ENCODE measurements around the gene PAOX.

PAOX gene

DNA sequence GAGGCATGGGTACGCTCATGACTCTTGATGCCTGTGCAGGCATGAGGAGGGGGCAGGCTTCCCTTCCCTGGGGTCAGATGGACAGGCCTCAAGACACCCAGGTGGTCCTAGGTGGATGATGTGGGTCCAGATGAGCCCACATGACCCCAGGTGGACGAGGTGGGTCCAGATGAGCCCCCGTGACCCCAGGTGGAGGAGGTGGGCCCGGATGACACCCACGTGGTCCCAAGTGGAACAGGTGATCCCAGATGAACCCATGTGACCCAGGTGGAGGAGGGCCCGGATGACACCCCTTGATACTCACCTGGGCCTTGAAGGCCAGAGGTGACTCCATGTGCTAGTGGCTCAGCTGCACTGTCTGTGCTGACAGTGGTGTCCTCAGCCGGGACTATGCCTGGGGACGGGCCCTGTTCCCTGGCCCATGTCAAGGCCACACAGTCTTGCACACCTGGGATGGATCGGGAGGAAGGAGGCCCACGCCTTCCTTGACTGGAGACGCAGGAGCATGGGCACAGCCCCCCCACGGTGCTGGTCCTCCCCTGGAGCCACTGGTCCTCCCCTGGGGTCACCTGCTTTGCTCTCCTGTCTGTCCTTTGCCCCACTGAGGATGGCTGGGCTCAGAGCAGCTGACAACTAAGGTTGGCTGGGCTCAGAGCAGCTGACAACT is 28.6 kb upstream of the PAOX start:
- no peak for DNase-seq

DNA sequence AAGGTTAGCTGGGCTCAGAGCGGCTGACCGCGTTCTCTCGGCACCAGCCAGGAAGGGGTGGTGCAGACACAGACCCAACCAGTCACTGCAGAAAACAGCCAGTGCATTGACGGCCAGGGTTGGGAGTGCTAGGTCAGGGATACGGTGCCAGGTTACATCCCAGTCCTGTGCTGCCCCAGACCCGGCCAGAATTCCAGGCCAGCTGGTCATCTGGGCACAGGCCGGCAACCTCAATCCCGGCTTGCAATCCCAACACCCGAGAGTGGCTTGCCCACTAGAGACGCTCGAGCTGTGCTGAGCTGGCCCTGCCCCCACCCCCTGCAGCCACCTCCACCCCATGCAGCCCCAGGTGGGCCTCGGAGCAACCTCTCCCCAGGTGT is 28.1 kb upstream of the PAOX start:
- DNase-seq, result no peak

DNA sequence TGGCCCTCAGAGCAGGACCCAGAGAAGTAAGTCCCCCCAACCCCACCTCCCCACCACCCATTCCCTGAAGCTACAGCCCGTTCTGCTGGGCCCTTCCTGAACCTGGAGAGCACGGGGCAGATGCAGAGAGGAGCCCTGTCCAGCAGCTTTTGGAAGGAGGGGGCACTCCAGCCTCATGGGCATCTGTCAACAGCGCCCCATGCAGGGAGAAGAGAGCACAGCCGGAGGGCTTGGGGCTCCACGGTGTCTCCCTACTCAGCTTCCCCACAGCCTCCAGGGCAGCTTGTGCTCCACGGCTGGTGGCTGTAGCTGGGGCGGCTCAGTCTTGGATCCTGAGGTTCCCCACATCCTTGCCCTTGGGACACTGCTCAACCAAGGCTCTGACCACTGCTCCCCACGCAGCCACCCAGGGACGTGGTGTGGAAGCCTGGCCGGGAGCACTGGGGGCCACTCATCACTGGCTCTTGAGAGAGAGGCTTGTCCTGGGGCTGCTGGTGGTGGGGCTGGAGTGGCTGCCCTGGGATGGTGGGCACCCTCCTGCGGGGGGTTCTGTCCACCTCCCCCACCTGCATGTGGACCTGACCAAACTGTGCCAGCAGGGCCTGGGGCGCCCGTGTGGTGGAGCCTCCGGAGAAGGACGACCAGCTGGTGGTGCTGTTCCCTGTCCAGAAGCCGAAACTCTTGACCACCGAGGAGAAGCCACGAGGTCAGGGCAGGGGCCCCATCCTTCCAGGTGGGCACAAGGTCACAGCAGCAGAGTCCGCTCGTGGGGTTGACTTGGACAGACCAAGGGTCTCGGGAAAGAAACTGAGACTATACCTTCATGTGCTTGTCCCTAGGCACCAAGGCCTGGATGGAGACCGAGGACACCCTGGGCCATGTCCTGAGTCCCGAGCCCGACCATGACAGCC is 27.4 kb upstream of the PAOX start:
- no peak for DNase-seq

DNA sequence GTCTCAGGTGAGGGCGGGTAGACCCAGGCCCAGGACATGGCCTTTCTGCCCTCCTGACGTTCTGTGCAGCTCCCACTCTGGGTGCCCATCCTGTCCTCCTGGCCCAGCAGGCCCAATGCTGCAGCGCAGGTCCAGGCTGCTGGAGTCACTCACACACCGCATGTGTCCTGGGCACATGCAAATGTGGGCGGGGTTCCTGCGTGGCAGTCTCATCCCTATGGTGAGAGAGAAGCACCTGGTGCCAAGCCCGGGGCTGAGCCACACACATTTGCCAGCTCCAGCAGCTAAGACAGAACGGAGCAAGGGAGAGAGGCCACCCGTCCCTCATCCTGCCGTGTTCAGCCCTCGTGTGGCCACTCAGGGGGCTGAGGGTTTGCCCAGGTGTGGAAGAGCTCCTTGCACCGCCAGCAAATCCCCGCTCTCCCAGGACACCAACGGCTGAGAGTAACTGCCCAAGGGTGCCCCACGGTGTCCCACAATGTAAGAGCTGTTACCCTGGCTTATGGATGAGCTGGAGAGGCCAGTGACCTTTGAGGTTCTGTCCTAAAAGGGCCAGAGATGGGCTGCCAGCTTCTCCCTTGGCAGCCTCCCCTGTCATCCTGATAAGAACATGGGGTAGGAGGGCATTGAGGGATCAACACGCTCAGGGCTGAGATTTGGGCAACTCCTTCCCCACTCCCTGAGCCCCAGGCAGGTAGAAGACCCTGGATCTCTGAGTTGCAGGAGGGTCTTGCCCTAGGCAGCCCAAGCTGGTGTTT is 25.7 kb upstream of the PAOX start:
- DNase-seq, result no peak

DNA sequence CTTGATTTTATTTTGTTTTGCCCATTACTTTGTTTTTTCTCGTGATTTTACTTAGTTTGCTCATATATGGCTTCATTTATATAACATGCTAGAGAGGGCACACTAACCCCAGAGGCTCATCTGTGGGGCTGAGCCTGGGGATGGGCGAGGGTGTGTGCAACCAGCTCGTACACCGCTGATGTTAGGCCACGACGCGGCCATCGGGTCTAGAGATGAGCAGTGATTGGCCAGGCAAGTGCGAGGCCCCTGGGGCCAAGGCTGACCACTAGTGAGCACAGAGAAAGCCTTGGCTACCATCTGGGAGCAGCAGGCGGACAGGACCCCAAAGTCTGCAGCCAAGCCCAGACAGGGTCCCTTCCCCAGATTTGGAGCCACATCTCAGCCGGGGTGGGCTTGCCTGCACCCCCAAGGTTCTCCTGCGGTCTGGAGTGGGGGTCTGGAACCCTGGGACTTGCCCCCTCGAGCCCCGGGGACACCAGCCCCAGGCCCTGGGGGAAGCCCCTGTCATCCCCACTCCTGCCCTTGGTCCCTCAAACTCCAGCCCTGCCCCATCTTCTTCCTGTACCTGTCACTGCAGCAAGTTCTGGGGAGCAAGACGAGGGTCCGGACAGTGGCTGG is 25.0 kb upstream of the PAOX start:
- no peak for DNase-seq

DNA sequence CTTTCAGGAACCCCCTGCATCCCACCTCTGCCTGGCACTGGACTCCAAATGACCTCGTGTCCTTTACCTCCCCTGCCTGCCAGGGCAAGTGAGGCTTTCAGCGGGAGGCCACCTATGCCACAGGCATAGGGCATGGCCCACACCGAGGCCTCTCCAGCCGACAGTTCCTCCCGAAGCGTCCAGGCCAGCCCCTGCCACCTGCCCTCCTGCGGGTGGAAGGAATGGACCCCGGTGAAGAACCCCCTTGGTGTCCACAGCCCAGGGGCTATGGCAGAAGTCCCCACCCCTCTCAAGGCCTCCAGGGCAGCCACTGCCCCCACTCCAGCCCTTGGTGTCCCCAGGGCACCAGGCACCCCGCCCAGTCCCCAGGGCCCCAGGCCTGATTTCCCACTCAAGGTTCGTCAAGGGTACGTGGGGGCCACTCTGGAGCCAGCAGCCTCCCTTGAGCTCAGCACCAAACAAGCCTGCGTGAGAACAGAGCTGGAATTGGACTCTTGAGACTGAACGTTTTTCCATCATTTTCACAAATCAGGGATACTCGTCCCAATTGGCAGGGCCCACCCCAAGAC is 24.3 kb upstream of the PAOX start:
- no peak for DNase-seq

DNA sequence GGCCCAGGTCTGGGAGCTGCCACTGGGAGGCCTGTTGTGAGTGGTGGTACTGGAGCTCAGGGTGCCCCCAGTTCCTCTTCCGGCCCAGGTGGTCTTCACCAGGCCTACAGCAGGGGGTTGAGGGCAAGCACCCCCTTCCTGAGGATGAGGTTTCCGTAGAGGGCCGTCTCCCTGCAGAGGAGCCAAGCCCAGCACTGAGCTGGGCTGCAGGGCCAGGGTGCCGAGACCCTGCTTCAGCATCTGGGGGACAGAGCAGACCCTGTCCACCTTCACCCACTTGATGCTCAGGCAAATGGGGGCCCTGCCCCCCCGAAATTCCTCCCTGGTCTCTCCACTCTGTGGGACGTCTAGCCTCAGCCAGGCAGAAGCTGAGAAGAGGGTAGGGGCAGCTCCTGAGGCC is 23.8 kb upstream of the PAOX start:
- DNase-seq, result no peak

DNA sequence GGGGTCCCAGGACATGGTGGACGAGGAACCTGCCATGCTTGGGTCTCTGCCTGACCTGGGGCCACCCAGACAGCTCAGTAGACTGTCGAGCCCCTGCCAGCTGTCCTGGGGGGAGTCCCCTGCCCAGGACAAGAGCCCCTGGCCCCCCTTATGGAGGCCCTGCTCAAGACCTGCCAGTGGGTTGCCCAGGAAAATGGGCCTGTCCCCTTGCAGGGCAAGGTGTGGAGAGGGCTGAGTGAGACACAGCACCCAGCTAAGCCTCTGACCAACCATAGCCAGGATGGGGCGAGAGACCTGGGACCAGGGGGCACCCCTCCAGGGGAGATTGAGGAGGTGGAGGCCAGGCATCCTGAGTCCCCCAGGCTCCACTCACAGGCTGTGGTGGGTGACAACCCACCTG is 23.1 kb upstream of the PAOX start:
- DNase-seq, result peak in 1 of 6 experiments; percentile 7

DNA sequence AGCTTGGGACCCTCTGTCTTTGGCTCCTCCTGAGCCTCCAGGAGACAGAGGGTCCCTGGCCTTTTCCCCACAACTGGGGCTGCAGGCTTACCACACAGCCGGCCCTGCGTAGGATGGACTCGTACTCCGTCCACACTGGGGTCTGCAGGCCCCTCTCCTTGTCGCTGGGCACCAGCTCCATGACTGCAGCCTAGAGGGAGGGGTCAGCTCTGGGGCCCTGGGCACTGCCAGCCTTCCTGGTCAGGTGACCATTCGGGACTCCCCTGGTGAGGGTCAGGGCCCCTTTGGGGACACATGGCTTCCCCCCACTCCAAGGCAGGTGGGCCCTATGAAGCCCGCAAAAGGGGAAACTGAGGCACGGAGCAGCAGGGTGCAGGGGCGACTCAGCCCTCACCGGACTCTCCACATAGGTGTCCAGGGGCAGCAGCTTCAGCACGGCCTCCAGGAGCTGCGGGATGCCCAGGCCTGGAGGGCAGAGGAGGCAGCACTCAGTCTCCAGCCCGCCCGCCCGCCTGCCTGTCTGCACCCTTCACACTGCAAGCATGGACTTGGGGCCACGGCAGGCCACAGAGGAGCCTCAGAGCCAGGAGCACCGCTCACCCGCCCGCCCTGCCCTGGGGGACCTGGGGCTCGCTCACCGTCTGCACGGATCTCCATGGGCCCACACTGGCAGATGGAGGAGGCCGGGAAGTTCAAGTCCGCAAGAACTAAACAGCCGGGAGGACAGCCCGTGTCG is 22.3 kb upstream of the PAOX start:
- peak in 1 of 6 experiments; percentile 36 for DNase-seq

DNA sequence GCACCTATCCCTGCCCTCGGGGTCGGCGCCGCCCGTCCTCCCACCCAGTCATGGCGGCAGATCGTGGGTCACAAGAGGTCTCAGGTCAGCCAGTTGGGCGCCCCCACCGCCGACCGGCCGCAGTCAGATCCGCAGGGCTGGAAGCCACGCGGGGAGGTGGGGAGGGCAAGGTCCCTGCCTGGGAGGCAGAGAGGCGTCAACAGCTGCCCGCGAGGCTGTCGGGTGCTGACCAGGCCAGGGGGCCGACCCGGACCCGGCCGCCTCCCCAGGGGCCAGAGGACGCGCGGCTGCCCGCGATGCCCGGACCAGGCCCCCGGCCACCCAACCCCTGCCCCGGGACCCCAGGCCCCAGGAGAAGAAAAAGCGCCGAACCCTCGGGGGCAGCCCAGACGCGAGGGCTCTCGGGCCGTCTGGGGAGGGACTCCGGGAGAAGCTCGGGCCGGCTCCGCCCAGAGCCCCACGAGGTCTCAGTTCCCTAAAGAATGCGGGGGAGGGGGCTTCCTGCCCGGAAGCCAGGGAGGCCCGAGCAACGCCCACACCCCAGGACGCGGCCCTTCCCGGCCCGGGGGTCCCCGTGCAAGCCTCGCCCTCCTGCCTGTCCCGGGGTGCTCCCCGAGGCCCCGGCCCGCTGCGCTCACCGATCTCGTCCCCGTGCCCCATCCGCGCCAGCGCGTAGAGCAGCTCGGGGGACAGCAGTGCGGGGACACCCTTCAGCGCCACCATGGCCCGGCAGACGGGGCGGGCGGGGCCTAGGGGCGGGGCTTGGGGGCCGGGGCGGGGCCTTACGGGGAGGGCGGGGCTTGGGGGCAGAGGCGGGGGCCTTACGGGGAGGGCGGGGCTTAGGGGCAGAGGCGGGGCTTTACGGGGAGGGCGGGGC is 21.5 kb upstream of the PAOX start, which contains the start of gene FUOM:
TSS of gene FUOM (minus strand) at position 735 of the 877 bp plus-strand sequence. CDS start at position 723, 12 bp downstream.
- DNase-seq, result peak; percentile 42 to 80 (median 76)

DNA sequence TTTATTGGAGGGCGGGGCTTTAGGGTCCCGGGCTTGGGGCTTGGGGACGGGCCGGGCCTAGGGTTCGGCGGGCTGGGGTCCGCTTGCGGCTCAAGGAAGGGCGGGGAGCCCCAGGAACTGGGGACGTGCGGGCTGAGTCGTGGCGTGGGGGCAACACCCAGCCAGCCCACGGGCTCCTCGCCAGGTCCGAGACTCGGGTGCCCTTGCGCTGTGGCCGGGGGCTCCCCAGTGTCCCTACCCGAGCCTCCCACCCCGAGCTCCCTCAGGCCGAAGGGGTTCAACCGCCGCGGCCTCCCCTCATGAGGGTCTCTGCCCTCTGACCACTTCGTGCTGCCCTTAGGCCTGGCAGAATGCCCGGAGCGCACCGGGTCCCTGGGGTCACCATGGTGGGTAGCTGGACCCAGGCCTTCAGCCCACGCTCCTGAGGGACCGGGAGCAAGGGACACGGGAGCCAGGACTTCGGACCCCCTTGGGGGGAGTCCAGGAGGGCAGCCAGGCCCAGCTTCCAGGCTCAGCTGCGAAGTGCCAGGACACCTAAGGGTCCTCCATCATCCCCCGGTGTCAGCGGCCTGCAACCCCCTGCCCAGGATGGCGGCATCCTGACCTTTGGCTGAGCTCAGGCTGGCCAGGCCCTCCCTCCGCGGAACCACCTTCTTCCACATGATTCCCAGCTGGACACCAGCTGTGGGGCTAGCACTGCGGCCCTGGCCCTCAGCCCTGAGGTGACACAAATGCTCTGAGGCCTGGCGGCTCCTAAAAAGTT is 20.7 kb upstream of the PAOX start:
- DNase-seq, result no peak

DNA sequence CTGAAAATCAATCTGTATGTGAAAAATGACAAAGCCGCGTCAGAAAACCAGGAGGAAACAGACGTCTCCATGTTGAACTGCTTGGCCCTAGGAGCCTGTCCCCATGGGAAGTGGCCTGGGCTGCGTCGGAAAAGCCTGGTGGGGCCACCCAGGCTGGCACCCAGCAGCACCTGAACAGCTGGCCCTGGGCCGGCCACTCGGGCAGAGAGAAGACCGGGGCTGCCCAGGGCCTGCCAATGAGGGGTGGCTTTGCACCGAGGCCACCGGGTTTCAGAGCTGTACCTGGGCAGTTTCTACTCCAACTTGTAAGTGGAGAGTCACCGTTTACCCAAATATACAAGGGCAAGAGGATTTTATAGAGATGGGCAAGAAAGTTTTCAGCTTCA is 20.1 kb upstream of the PAOX start:
- DNase-seq, result no peak

DNA sequence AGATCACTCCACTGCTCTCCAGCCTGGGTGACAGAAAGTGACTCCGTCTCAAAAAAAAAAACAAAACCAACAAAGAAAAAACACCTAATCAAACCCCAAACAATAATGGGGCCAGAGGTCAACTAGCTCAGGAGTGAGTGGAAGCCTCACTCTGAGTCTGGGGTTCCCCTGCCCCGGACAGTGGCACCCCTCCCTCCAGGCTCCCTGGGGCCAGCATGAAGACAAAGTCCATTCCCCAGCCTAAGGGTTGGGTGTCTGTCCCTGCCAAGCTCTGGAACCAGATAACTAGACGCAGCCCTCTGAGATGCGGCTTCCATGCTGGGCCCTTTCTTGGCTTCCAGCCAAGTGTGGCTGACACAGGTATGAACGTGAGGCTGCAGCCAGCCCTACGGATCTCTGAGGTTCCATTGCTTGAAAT is 19.5 kb upstream of the PAOX start:
- peak in 5 of 6 experiments; percentile 9 to 57 (median 35) for DNase-seq

DNA sequence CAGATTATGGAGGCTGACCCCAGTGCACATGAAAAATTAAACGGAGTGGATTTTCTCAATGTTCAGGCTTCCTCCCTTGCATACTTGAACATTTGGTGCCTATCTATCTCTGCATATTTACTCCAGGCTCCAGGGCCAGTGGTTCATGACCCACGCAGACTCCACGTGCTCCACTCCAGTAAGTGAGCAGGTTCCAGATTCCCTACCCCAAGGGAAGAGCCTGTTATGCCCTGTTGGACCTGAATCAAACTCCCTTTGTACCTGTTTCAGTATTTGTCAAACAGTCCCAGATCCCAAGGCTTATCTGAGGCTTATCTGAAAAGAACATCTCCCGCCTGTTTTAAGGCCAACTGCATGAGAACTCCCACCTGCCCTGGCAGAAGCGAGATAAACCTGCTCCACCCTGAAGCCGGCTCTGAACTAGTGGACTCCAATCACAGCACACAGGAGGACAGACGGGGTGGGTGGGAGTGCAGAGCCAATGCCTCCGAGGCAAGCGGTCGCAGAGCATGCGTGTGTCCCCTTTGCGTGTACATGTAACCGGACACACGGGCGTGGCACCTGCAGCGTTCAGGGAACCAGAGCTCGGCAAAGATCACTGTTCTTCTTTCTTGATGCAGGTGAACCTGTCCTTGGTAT is 19.0 kb upstream of the PAOX start:
- DNase-seq, result peak in 1 of 6 experiments; percentile 8

DNA sequence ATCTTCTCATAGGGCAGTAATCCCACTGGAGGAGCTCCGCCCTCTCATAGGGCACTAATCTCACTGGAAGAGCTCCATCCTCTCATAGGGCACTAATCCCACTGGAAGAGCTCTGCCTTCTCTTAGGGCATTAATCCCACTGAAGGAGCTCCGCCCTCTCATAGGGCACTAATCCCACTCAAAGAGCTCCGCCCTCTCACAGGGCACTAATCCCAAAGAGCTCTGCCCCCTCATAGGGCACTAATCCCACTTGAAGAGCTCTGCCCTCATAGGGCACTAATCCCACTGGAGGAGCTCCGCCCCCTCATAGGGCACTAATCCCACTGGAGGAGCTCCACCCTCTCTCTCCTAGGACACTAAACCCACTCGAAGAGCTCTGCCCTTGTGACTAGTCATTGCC is 17.8 kb upstream of the PAOX start:
- DNase-seq, result no peak

DNA sequence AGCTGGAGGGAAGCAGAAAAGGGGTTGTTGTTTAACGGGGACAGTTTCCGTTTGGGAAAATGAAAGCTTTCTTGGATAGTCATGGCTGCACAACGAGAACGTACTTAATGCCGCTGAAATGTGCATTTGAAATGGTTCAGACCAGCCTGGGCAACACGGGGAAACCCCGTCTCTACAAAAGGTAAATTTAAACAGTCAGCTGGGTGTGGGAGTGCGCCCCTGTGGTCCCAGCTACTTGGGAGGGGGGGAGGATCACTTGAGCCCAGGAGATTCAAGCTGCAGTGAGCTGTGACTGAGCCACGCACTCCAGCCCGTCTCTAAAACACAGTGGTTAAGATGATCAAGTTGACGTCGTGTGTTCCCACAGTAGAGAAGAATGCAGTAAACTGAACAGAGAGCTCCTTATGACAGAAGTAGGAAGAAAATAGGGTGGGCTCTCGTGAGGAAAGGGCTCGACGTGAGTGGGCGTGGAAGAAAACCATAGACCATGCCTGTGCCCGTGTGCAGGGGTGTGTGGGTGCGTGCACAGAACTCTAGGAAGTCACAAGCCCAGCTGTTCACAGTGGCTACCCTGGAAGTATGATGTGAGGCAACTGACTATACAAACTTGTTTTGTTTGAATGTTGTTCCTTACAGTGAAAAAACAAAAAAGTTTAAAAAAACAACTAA is 17.2 kb upstream of the PAOX start:
- no peak for DNase-seq

DNA sequence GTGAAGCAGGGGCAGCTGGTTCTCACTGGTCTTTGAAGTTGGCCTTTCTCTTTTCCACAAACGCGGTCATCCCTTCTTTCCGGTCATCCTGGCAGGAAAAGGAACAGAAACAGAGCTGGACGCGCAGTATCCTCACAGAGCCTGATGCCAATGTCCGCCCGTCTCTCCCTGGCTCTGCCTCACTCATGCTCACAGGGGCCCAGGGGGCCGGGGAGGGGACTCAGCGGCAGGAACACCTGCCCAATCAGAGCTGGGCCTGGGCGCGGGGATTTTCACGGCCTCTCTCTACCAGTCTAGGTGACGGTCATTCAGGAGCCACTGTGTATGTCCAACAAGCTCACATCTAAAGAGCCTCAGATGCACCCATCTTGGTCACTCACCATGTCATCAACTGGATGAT is 16.2 kb upstream of the PAOX start:
- no peak for DNase-seq

DNA sequence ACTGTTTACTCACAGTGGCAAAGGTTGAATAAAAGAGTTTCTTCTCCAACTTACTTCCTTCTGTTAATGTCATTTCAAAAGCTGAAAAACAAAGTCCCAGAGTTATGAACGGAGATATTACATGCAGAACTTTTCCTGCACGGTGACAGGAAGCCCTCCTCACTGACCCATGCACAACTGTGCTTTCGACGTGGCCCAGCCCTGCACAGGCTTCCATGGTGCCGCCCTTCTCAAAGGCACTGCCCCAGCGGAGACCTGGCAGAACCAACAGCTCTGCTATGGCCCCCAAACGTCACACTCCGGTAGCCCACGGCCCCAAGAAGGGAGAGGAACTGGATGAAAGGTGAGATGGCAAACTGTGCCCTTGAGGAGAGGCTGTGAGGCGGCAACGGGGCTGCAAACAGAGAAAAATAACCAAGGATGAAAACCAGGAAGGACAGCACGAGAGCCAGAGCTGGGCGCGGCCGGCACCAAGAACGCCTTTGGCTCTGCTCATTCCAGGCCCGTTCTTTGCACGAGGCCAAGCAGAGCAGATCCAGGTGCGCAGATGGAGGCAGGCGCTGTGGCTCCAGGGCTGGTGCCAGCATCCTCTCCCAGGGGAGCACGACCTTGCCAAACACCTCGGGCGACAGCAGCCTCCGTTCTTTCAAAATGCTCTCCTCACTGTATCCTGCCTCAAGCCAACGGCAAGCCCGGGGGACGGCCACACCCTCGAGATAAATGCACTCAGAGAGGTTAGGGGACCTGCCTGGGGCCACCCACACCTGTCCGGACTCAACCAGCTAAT is 14.2 kb upstream of the PAOX start:
- no peak for DNase-seq
